GM21786 (cell line): ENCODE data around the gene WWP2.

ENCODE experiments used
- ATAC-seq: cut with Tn5 transposase; IDR thresholded peaks from one replicate; pipeline ENCODE4 v1.9.1; 2021; ENCODE audit not compliant: unreplicated experiment

Gene WWP2

GRCh38 chr16:69830146-69830533, 68.0 kb downstream of the WWP2 start:
- ATAC-seq = no peak

- ATAC-seq = no peak
Observed at GRCh38 chr16:69830534-69831211, 68.5 kb downstream of the WWP2 start.

- ATAC-seq = no peak
Observed at GRCh38 chr16:69831212-69832123, 69.3 kb downstream of the WWP2 start.

- ATAC-seq = no peak
Observed at GRCh38 chr16:69833357-69834282, 71.5 kb downstream of the WWP2 start.

- peak; percentile 84 for ATAC-seq
Observed at GRCh38 chr16:69834807-69835466, 72.8 kb downstream of the WWP2 start.

- ATAC-seq = no peak
Observed at GRCh38 chr16:69836257-69836656, 74.1 kb downstream of the WWP2 start.

GRCh38 chr16:69837380-69837779, 75.2 kb downstream of the WWP2 start:
- no peak for ATAC-seq

- no peak for ATAC-seq
Observed at GRCh38 chr16:69838489-69838888, 76.4 kb downstream of the WWP2 start.

GRCh38 chr16:69839240-69839688, 77.1 kb downstream of the WWP2 start:
- ATAC-seq = no peak

GRCh38 chr16:69839798-69840409, 77.8 kb downstream of the WWP2 start:
- no peak for ATAC-seq

- no peak for ATAC-seq
Observed at GRCh38 chr16:69840975-69841374, 78.8 kb downstream of the WWP2 start.

GRCh38 chr16:69844441-69844840, 82.3 kb downstream of the WWP2 start:
- no peak for ATAC-seq

- no peak for ATAC-seq
Observed at GRCh38 chr16:69845181-69845580, 83.0 kb downstream of the WWP2 start.

- no peak for ATAC-seq
Observed at GRCh38 chr16:69847643-69848042, 85.5 kb downstream of the WWP2 start.

- no peak for ATAC-seq
Observed at GRCh38 chr16:69848637-69849545, 86.8 kb downstream of the WWP2 start.

- no peak for ATAC-seq
Observed at GRCh38 chr16:69851491-69852240, 89.5 kb downstream of the WWP2 start.

- no peak for ATAC-seq
Observed at GRCh38 chr16:69852815-69853214, 90.7 kb downstream of the WWP2 start.

GRCh38 chr16:69853481-69853880, 91.3 kb downstream of the WWP2 start:
- no peak for ATAC-seq
